NCI-H446 treated with DMSO at 0.1 percent for 48 hours (cell line): ENCODE measurements around the gene LDLRAD3.

Experiments
- DNase-seq: peaks from one replicate; lab custom pipeline; 2025; lab: John Stamatoyannopoulos, UW

The LDLRAD3 gene

DNA sequence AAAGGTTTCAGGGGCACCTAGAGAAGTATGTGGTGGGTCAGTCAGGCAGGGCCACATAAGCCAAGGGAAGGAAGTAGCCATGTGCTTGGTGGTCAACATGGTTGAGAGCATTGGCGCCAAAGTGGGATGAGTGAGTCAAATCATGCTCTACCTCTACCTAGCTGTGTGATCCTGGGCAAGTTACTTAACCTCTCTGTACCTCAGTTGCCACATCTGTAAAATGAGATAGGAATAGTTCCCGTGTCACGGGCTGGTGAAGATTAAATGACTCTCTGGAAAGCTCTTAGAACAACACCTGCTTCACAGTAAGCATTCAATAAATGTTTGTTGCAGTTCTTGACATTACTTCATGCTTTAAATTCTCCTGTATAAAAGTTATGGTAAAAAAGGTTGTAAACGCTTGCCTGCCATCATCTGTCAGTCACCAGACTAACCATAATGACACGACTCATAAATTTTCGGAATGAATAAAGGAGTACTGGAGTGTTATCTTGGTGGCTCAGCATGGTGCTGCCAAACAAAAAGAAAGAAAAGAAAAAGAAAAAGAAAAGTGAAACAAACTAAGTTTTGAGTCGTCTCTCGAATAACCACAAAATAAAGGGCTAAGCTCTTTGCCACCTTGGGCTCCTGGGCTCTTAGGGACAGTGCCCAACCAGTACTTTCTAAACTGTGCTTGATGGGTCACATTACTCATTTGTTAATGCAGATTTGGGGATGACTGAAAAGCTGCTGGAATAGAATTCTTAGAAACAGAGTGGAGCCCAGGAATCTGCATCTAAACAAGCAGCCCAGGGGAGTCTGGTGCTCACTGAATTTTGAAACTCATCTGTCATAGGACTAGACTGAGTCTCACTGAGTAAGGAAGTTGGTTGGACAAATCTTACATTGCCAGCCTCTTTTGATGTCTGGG is 107.6 kb downstream of the LDLRAD3 start:
- no peak for DNase-seq

DNA sequence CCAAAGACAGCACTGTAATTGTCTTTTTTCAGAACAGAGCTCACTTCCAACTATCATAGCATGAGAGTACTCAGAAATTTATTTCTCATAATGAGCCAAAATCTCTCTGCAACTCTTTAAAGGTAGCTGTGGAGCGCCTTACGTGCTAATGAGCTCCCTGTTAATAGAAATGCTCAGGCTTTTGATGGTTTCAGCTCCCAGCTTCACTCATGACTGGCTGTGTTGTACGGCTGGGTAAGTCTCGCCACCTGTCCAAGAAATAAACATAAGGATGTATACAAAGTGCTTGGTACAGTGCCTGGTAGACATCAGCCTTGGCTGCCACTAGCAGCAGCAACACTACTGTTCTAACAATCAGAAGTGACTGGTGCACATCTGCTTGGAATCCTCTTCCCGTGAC is 109.4 kb downstream of the LDLRAD3 start:
- peak; percentile 65 for DNase-seq

DNA sequence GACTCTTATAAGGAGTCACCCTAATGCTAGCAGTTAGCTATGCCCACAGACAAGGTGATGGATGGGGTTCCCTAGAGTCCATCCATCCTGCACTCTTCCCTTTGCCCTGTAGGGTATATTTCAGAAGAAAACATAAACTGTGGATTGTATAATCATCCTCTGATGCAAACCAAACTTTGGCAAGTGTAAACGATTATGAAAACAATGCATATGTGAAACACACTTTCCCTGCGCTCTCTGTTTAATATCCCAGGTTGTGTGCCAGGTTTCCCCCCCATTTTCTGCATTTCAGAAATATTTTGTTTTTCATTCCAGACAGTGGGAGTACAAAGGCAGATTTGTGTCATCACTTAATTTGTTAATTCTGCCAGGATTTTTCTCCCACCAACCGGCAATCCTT is 110.0 kb downstream of the LDLRAD3 start:
- DNase-seq: no peak

DNA sequence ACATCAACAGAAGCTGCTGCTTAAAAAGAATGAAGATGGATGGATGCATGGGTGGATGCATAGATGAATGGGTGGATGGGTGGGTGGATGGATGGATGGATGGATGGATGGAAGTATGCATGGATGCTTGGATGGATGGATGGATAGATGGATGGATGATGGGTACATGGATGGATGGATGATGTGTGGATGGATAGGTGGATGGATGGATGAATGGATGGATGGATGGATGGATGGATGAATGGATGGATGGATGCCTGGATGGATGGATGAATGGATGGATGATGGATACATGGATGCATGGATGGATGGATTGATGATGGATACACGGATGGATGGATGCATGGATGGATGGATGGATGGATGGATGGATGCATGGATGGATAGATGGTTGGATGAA is 110.8 kb downstream of the LDLRAD3 start:
- DNase-seq: no peak

DNA sequence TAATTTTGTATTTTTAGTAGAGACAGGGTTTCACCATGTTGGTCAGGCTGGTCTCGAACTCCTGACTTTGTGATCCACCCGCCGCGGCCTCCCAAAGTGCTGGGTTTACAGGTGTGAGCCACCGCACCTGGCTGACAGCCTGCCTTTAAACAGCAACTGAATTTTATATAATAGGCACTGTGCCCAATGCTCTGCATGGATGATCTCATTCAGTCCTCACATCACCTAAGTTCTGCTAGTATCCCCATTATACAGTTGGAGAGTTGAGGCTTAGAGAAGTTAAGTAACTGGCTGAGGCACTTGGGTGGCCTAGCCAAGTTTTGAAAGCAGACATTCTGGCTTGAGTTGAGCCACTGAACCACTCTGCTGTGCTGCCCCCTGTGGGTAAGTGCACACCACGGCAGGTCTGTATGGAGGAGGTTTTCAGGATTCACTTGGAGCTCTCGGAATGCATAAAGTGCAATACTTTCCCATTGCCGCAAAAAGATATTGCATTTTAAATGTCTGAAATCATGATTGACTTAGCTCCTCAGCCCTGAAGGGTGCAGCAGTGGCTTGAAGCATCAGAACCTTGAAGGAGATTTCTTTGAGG is 112.4 kb downstream of the LDLRAD3 start:
- DNase-seq: no peak

DNA sequence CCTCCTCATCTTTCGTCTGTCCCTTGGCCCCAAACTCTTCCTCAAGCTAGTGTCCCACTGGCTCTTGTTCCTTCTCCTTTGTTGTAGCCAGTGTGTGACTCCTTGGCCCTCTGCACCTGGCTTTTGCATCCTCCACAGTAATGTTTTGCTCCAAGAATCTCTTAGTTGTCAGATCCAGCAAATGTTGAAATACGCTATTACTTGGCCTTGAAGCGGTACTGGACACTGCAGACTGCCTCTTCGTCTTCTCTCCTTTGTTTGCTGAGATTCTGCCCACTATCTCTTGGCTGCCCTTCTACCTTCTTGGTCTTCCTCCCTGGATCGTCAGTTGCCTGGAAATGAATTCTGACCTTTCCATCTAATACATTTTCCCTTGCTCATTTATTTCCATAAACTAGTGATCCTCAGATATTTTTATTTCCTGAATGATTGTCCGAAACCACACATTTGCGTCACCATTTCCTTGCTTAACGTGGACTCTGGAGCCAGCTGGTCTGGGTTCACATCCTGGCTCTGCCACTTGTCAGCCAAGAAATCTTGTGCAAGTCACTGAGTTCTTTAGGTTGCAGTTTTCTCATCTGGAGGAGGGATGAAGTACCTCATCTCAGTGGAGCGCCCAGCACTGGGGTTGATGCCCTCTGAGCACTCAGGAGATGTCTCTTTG is 113.6 kb downstream of the LDLRAD3 start:
- DNase-seq: no peak

DNA sequence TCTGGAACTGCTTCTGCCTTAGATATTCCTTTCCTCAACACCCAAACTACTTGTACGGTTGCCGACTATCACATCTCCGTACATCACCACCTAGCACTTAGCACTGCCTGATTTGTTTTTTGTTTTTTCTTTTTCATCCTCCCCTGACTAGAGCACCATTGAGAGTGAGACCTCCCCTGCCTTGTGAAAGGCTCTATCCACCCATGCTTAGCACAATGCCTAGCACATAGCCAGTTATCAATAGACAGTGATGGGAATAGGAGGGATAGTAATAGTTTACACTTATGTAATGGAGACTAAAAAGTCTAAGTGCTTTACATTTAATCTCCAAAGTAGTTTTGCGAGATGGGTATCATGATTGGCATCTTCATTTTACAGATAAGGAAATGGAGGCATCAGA is 115.8 kb downstream of the LDLRAD3 start:
- DNase-seq: no peak

DNA sequence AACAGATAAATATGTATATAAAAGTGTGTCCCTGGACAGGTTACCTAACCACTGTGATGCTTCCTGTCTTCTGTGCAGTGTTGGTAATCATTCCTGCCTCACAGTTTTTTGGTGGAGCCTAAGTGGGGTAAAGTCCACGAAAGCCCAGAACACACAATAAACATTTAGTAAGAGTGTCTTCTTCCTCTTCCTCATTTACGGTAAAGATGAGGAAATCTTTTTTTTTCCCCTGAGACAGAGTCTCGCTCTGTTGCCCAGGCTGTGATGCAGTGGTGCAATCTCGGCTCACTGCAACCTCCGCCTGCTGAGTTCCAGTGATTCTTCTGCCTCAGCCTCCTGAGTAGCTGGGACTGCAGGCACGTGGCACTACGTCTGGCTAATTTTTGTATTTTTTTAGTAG is 117.1 kb downstream of the LDLRAD3 start:
- no peak for DNase-seq

DNA sequence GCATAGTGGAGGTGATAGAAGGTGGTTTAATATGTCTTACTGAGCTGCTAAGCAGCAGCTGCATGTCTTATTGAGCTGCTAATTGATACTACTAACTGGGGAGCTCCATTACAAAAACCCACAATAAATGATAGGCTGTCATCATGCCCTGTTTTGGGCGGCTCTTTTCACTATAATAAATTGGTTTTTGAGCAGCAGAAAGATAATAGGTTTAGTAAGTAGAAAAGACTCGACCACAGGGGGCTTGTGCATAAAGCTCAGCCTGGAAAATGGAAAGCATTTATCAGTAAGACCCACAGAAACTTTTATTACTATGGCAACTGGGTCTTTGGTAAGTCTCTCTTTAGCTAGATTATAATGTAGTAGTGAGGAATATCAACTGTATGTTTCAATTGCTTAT is 117.6 kb downstream of the LDLRAD3 start:
- DNase-seq: no peak

DNA sequence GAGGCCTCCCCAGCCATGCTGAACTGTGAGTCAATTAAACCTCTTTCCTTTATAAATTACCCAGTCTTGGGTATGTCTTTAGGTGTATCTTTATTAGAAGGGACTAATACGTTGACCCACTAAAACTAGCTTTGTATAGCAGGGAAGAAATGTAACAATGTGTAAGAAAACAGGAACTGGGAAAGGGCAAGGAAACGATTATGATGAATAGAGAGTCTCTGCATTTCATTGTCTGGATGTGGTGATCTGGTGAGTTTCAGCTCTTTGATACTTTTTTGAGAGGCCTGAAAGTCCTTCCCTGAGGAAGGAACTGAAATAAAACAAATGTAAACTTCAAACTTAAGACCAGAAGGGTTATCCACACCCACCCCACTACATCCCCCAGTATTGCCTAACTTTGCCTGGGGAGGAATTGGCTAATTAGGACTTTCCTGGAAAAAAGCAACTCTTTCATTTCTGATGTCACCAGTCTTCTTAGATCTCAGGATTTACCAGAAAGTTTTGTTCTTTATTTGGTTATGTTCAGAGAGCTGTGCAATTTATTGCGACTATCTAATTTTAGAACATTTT is 119.0 kb downstream of the LDLRAD3 start:
- no peak for DNase-seq

DNA sequence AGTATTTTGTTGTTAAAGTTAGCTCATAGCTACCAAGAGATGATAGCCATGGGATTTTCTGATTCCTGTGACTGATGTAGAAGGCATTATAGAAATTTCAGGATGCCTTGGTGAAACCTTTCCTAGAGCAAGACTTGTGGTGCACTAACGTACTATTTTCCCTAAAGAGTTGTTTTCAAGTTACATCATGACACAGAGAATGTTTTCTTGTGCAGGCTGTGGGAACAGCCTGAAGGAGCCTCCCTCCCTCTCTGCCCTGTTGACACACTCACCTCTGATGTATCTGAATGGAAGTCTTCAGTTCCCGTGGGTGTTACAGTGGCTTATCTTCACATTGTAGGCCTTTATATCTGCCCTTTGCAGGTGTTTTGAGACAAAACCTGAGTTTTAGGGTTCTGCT is 121.6 kb downstream of the LDLRAD3 start:
- no peak for DNase-seq

DNA sequence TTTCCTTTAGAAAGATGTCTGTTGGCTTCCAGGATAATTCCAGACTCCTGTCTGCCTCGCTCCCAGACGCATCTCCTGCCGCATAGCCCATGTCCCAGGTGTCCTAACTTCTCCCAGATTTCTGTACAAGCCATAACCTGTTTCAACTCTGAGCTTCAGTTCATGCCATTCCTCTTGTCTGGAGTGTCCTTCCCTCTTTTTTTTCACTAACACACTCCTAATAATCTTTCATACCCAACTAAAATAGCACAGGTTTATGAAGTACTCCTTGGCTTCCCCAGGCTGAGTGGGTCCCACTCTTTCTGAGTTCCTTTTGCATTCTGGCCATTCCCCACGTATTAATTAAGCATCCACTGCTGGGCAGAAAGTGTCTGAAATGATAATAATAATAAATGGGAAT is 123.0 kb downstream of the LDLRAD3 start:
- DNase-seq: no peak

DNA sequence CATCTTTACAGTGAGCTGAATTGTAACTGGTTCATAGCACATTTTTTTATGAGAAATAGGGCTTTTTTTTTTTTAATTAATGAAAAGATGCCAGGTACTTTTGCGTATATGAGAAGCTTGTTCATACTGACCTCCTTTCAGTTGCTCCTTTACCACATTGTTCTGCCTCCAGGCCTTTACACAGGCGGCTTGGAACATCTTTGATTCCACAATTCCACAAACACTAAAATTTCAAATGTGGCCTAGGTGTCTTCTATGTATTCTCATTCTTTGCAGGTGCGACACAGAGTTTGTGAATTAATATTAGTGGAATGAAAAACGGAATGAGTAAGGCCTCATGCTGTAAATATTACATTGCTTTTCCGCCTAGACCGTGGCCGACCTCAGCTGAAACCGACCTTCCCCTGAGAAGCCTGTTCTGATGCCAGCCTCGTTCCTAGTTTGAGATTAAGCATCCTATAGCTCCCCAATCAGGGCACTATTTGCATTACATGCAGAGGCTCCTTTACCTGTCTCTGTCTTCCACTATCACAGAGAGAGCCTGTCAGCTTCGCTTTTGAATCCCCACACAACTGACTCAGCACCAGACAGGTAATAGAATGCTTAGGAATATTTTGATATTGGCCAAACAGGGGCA is 125.8 kb downstream of the LDLRAD3 start:
- DNase-seq: no peak

DNA sequence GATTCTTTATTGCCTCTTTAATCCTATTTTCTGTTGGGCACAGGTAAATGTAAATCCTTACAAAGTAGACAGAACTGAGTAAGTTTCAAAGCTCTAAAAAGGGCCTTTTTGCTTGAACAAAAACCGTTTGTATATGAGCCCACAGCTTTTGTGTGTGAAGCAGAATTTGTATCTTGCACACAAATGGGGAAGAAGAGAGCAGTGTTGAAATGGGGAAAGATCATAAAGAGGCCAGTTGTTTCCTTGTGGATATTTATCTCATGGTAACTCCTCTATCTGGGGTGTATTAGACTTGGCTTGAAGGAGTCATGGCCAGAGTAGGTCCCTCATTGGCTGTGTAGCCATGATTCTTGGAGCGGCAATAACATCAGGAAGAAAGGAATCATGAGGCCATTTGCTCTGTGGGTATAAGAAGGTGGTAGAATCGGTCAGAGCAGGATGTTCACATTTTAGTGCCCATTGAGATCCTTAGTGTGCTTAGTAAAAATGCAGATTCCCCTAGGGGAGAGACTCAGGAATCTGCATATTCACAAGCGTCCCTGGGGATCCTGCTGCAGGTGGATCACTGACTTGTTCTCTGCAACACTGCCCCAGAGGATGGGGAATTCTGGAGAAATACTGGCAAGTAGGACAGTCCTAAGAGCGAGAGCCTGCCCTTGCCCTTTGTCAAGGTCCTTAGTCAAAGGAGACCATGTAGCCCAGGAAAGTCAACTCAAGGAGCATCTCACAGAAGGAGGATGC is 126.5 kb downstream of the LDLRAD3 start:
- DNase-seq: no peak

DNA sequence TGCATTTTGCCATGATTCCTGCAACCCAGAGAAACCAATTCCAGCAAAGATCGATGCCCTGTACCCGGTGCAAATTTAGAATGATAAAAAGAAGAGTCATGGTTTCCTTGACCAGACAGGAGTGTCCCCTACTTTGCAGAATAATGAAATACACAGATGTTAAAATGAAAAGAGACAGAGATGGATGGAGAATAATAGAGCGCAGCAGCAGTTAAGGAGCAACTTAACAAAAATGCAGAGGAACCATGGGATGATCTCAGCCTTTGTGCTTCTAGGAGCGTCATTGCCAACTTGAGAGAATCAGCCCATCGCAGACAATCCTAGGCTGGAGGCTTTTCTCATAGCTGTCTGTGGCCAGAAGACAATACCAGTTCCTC is 127.1 kb downstream of the LDLRAD3 start:
- DNase-seq: no peak

DNA sequence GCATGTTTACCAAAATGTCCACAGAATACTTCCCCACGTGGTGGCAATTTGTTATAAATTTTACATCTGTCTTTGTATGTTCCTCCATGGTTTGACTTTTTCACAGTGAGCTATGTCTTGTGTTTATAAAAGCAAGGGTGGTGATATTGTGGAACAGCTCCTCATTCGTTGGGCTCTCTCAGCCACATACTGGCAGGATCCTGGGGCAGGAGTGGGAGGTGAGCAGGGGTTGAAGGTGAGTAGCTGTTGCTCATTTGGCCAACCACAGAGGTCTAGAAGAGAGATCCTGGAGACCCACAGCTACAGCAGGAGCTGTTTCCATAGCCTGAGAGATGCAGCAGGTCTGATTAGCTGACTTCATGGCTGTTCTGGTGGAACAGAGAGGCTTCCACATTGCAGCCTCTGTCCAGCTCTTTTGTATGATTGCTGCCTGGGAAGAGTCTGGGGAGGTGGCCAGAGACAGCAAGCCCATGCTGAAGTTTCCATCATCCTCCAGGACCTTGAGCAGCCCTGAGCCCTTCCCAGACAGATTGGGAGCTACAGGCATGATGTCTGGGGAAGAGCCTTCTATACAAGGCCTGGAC is 128.1 kb downstream of the LDLRAD3 start:
- DNase-seq: no peak

DNA sequence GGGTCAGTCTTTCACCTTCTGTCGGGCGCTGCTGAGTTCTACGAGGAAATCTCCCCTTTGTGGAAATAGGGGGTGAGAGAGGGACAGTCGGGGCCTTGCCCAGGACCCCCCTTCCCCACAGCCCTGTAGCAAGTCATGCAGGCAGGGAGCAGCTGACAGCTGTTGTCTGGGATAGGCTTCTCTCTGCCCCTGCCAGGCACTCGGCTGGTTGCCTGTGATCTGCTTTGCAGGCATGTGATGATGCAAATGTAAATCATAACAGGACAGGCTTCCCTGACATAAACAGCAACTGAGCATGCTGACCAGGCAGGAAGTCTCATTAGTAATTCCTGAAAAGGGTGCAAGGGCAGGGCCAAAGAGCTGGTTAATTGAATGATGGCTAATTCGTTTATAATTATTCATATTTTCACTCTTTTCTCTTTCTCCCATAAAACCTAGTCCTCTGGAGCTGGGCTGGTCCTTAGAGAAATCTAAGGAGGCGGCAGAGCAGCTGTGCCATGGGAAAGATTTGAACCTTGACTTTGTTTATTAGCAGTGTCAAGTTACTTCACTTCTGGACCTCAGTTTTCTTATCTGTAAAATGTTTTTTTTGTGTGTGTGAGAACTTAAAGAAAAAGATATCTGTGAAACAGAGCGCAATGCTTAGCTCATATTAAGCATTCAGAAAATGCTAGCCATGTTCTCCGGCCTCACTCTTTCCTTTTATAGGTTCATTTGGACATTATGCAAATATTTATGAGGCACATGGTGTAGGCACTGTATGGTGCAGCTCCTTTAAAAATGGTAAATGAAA is 129.7 kb downstream of the LDLRAD3 start:
- DNase-seq: peak; percentile 67

DNA sequence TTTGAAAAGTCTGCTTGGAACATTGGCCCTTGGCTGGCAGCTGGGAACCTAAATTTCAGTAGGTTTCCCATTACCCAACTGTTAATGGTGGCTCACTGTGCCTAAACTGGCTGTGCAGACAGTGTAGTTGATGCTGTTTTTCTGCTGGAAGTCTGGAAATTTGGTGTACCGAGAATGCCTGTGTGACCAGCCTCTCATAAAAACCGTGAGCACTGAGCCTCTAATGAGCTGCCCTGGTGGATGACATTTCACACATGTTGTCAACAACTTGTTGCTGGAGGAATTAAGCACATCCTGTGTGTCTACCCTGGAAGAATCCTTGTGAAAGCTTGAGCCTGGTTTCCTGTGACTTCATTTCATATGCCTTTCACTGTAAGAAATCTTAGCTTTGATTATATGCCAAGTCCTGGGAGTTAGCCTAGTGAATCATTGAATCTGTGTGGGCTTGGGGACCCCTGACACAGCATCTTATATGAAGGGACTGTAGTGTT is 131.1 kb downstream of the LDLRAD3 start:
- no peak for DNase-seq

DNA sequence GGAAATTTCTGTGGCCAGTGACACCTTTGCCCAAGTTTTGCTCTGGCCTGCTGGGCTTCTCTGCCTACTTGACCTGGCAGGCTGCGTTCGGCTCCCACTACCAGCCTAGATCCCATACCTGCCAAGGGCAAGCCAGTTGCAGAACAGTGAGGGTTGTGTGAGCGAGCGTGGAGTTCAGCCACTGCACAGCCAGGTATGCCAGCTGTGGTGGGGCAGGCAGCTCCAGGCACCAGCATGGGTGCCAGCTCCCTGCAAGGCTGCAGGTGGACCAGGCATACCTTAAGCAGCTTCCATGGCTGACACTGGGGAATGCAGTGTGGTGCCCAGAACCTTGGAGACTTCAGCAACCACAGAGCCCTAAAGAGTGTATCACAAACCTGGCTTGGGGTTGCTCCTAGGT is 133.5 kb downstream of the LDLRAD3 start:
- no peak for DNase-seq
